ENCODE measurements around the gene ATP11B.
A peak's percentile ranks its signal among the peaks of the same experiment; 100 is the strongest.

ATP11B gene

GRCh38 chr3:182911782-182912111 is 118.4 kb downstream of the ATP11B start:
- no peak for DNase-seq

DNA sequence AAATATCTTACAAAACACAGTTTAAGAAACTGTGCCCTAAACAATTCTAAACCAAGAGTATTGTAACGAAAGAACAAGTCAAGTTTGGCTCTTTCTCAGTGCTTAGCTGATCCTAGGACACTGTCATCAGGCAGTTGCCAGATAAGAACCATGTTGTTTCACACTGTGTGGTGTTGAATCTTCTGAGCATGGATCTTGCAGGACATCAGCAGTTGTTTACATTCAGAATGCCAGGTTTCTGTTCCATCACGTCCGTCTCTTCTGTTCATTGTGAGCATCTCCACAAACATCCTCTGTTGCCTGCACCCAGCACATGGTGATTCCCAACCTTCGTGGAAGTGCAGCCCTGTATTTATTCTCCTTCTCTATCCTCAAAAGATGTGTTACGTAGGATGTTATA is 119.2 kb downstream of the ATP11B start:
- DNase-seq, result no peak

DNA sequence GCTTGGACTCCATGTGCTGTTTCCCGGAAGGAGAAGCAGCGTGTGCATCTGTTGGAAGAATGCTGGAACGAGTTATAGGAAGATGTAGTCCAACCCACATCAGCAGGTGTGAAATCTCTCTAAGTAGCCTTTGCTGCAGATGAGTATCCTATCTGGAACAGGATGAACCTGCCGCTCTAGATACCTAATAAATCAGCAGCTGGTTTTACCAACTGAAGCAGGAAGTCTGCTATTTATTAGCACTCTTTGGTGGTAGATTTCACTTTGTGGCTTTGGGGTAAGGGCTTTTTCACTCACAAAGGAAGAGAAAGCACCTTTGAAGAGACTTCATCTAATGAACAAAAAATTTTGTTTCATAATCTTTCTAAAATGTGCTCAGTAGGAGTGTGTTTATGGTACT is 120.6 kb downstream of the ATP11B start:
- no peak for DNase-seq

DNA sequence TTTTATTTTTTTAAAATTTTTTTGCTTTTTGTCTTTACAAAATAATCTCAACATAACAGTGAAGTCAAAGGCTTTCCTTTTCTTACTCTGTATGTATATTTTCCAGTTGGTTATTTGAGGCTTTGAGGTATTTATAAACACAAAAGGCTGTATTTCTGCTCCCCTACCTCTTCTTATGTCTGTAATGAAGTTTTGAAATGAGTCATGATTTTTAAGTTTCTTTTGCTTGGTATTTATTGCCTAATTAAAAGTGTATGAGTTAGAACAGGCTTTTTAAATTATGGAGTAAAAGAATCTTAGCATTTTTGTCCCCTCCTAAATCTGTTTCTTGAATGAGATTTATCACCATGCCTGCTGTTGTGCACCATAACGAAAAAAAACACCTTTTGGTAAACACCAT is 121.0 kb downstream of the ATP11B start:
- no peak for DNase-seq

DNA sequence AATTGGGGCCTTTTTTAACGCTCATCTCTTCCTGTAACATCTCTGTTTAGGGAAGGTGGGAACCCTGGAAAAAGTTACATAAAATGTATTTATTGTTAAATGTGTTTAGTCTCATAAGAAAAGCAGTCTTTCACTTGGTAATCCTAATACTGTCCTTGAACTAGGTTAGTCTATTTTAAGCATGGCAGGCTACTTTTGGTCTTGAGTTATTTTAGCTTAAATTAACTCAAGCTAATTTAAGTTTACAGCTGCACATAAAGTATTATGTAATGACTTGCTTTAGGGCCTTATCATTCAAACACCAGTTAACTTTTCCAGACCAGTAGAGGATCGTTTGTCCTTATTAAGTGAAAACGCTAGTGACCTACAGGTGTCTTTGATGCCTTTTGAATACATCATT is 123.8 kb downstream of the ATP11B start:
- no peak for DNase-seq

DNA sequence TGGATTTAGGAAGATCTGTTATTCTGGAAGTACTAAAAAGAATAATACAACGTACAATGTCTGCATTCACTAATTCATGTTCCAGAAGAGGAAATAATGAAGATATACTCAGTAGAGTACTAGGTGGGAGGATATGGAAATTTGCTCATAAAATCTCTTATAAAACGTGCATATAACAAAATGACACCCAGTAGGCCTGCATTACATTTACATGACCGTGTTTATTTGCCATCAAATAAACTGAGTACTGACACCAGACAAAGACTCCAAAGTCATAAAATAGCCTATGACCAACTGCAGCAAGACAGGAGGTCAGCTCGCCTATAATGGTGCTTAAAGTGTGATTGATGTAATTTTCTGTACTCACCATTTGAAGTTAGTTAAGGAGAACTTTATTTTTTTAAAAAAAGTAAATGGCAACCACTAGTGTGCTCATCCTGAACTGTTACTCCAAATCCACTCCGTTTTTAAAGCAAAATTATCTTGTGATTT is 126.6 kb downstream of the ATP11B start:
- no peak for DNase-seq

DNA sequence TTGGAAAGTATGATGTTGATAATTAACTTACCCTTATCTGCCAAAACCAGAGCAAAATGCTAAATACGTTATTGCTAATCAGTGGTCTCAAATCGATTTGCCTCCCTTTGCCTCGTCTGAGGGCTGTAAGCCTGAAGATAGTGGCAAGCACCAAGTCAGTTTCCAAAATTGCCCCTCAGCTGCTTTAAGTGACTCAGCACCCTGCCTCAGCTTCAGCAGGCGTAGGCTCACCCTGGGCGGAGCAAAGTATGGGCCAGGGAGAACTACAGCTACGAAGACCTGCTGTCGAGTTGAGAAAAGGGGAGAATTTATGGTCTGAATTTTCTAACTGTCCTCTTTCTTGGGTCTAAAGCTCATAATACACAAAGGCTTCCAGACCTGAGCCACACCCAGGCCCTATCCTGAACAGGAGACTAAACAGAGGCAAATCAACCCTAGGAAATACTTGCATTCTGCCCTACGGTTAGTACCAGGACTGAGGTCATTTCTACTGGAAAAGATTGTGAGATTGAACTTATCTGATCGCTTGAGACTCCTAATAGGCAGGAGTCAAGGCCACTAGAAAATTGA is 127.3 kb downstream of the ATP11B start:
- DNase-seq, result no peak

- DNase-seq, result no peak
These were observed 128.5 kb downstream of the ATP11B start for GRCh38 chr3:182921665-182922355.

DNA sequence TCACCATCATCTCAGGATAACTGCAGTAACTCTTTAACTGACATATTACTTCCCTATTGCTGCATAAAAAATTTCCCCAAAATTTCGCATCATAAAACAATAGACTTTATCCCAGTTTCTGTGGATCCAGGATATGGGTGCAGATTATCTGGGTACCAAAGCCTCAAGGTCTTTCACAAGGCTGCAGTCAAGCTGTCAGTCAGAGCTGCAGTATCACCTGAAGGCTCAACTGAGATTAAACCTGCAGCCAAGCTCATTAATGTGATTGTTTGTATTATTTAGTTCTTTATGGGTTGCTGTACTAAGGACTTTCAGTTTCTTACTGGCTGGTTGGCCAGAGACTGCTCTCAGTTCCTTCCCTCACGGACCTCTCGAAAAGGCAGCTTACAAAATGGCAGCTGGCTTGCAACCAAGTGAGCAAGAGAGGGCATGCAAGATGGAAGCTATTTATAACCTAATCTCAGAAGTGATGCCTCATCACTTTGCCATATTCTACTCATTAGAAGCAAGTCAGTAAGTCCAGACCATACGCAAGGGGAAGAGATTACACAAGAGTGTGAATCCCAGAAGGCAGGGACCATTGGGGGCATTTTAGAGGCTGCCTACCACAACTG is 132.1 kb downstream of the ATP11B start:
- peak; percentile 53 to 77 (median 70) for DNase-seq

- DNase-seq, result peak in 1 of 4 experiments; percentile 12
These were observed 132.6 kb downstream of the ATP11B start for GRCh38 chr3:182925944-182926337.

DNA sequence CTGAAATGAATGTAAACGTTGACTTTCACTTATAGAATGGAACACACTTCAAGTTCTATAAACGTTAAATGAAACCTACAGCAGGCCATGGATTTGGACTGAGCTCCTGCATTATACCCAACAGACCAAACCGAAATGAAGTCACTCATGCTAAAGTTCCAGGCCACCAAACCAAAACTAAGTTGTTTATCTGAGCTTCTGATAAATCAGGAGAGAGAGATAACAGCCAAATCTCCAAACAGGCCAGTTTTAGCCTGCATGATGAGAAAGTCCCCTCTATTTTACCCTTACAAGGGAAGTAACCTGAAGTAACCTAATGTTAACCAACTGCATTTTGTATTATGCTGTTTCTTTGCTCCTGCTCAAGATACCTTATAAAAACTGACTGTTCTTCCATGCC is 142.5 kb downstream of the ATP11B start:
- no peak for DNase-seq

GRCh38 chr3:182936239-182936917 is 143.1 kb downstream of the ATP11B start:
- no peak for DNase-seq

- peak in 2 of 4 experiments; percentile 19 to 23 for DNase-seq
These were observed 143.6 kb downstream of the ATP11B start for GRCh38 chr3:182936918-182937285.

DNA sequence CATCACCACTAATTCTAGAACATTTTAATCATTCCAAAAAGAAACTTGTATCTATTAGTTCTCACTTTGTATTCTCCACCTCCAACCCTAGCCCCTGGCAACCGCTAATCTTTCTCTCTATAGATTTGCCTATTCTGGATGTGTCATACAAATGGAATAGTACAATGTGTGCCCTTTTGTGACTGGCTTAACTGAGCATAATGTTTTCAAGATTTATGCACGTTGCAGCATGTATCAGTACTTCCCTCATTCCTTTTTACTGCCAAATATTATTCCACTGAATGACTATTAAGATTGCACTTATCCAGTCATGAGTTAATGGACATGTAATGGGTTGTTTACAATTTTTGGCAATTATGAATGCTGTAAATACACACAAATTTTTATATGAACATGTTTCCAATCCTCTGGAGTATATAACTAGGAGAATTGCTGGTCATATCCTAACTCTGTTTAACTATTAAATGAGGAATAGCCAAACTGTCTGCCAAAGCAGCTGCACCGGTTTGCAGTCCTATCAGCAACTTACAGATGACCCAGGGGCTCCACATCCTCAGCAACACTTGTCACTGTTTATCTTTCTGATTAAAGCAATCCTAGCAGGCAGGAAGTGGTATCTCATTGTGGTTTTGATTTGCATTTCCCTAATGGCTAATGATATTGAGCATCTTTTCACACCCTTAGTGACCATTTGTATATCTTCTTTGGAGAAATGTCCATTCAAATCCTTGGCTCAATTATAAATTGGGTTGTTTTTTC is 144.2 kb downstream of the ATP11B start:
- no peak for DNase-seq

- no peak for DNase-seq
These were observed 147.0 kb downstream of the ATP11B start for GRCh38 chr3:182940266-182940808.

GRCh38 chr3:182941719-182942118 is 148.4 kb downstream of the ATP11B start:
- DNase-seq, result no peak

DNA sequence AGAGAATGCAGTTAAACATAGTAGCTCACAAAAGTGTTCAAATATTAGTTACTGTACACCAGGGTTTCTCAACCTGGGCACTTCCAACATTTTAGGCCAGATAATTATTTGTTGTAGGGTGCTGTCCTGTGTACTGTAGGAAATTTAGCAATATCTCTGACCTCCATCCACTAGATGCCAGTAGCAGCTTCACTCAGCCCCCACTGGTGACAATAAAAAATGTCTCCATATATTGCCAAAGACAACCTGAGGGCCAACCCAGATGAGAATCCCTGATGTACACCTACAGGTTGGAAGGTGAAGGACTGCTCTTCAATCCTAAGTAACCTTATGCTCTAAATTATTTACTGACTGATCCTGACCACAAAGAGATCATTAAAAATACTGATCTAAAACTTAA is 154.6 kb downstream of the ATP11B start:
- peak in 1 of 4 experiments; percentile 10 for DNase-seq

- peak in 2 of 4 experiments; percentile 17 to 40 for DNase-seq
These were observed 155.0 kb downstream of the ATP11B start for GRCh38 chr3:182948305-182948704.

GRCh38 chr3:182949688-182950087 is 156.4 kb downstream of the ATP11B start:
- no peak for DNase-seq

GRCh38 chr3:182954553-182955235 is 161.4 kb downstream of the ATP11B start:
- peak; percentile 6 to 74 (median 48) for DNase-seq

DNA sequence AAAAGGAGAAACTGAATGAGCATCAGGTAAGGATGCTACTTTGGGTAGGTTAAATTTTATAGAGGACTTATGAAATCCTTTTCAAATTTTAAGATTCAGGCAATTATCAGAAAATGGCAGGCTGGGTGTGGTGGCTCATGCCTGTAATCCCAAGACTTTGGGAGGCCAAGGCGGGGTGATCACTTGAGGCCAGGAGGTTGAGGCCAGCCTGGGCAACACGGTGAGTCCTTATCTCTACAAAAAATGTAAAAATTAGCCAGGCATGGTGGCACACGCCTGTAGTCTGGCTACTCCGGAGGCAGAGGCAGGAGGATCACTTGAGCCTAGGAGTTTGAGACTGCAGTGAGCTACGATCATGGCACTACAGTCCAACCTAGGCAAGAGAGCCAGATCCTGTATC is 163.9 kb downstream of the ATP11B start:
- no peak for DNase-seq
